ENCODE measurements around the gene HS3ST6. TPM values are rescaled to one million over a fixed set of nuclear protein-coding genes. Genes with fewer than 3 reads are reported as not detected.

Gene HS3ST6
- total RNA-seq, 4 donors from 2014 or later = 0.54 TPM; not detected in 3

GRCh38 chr16:1863681-1864460, 54.3 kb downstream of the HS3ST6 start:
- intact Hi-C loops (cut with DNase I) = loop anchor here (2.0 kb wide), 1 partner anchor 63 kb away; no protein-coding TSS in a partner anchor
- Histone ChIP-seq H3K9me3 (no peaks in the 10 kb centered on the region), H3K36me3 (no peaks in the 10 kb centered on the region), H3K4me1 (no peaks in the 10 kb centered on the region), H3K27me3 (no peaks in the 10 kb centered on the region), H3K4me3 (replicated peaks in 1 of 3) (no peak overlapping the region), H3K27ac (no peak overlapping the region)
- TF ChIP-seq POLR2A (IDR thresholded peaks at IDR 0.05) = no peak
- TF ChIP-seq CTCF (IDR thresholded peaks at IDR 0.05) = peak; percentile 33 to 79 (median 47)
- WGBS, 2 donors = 4% methylated on average over 4 of the region's 4 CpGs
- DNase-seq = peak; percentile 8 to 17

GRCh38 chr16:1862394-1862793, 55.8 kb downstream of the HS3ST6 start:
- 80 to 82% methylated on average over 9 of the region's 9 CpGs for WGBS, 2 donors
- H3K27ac ChIP-seq = no peak overlapping the region
- intact Hi-C loops (cut with DNase I) = loop anchor here (2.0 kb wide), 1 partner anchor 64 kb away; no protein-coding TSS in a partner anchor
- no peaks in the 10 kb centered on the region for H3K9me3 ChIP-seq
- no peak for DNase-seq
- no peak overlapping the region for H3K4me3 ChIP-seq (replicated peaks in 1 of 3)
- H3K27me3 ChIP-seq = no peaks in the 10 kb centered on the region
- no peak for TF ChIP-seq POLR2A (IDR thresholded peaks at IDR 0.05)
- no peak for TF ChIP-seq CTCF (IDR thresholded peaks at IDR 0.05)
- no peaks in the 10 kb centered on the region for H3K4me1 ChIP-seq
- no peaks in the 10 kb centered on the region for H3K36me3 ChIP-seq

GRCh38 chr16:1861730-1862129, 56.5 kb downstream of the HS3ST6 start:
- no peaks in the 10 kb centered on the region for H3K9me3 ChIP-seq
- intact Hi-C loops (cut with DNase I) = loop anchor here (2.0 kb wide), 1 partner anchor 65 kb away; no protein-coding TSS in a partner anchor
- TF ChIP-seq POLR2A (IDR thresholded peaks at IDR 0.05) (no peak), CTCF (IDR thresholded peaks at IDR 0.05) (no peak)
- H3K27ac ChIP-seq = no peak overlapping the region
- WGBS, 2 donors = 70 to 71% methylated on average over 5 of the region's 5 CpGs
- no peak overlapping the region for H3K4me3 ChIP-seq (replicated peaks in 1 of 3)
- no peaks in the 10 kb centered on the region for H3K27me3 ChIP-seq
- no peaks in the 10 kb centered on the region for H3K36me3 ChIP-seq
- no peak for DNase-seq
- H3K4me1 ChIP-seq = no peaks in the 10 kb centered on the region

Small RNAs within 50 kb of the gene (small RNA-seq; reads per million reads assigned to genes)
- gene SNORA10 (not detected), gene SNORA64 (not detected)

Other genes with a start within 250 kb of the HS3ST6 start
- 10 to 100 TPM; 30.8 to 50.3 (median 44.9) TPM for gene JPT2, start 240.1 kb downstream of the HS3ST6 start, total RNA-seq
- gene MAPK8IP3, start 212.2 kb downstream of the HS3ST6 start, total RNA-seq = 100 to 1,000 TPM in 1 of 4 donors, 10 to 100 TPM in 3; 45.7 to 137 (median 60.4) TPM
- gene NME3, start 146.9 kb downstream of the HS3ST6 start, total RNA-seq = 100 to 1,000 TPM in 2 of 4 donors, 10 to 100 TPM in 2; 43.7 to 173 (median 103) TPM
- gene EME2, start 145.6 kb downstream of the HS3ST6 start, total RNA-seq = 10 to 100 TPM; 12.8 to 31.8 (median 22.0) TPM
- gene MRPS34, start 145.3 kb downstream of the HS3ST6 start, total RNA-seq = 100 to 1,000 TPM in 1 of 4 donors, 10 to 100 TPM in 3; 67.3 to 146 (median 98.1) TPM
- 10 to 100 TPM; 52.2 to 87.3 (median 68.5) TPM for gene SPSB3, start 135.8 kb downstream of the HS3ST6 start, total RNA-seq
- gene NUBP2, start 135.5 kb downstream of the HS3ST6 start, total RNA-seq = 100 to 1,000 TPM in 3 of 4 donors, 10 to 100 TPM in 1; 47.3 to 122 (median 106) TPM
- 1 to 10 TPM in 3 of 4 donors, under 1 TPM in 1; 0.13 to 4.2 (median 1.8) TPM for gene IGFALS, start 124.7 kb downstream of the HS3ST6 start, total RNA-seq
- 100 to 1,000 TPM in 3 of 4 donors, 10 to 100 TPM in 1; 91.7 to 150 (median 119) TPM for gene HAGH, start 91.6 kb downstream of the HS3ST6 start, total RNA-seq
- 10 to 100 TPM; 40.9 to 52.5 (median 45.0) TPM for gene FAHD1, start 91.2 kb downstream of the HS3ST6 start, total RNA-seq
- under 1 TPM in 1 of 4 donors, not detected in 3; 0.13 TPM for gene MEIOB, start 46.3 kb downstream of the HS3ST6 start, total RNA-seq
- 10 to 100 TPM in 2 of 4 donors, 1 to 10 TPM in 2; 5.0 to 43.7 (median 12.4) TPM for gene MSRB1, start 24.8 kb upstream of the HS3ST6 start, total RNA-seq
- not detected for gene RPL3L, start 36.3 kb upstream of the HS3ST6 start, total RNA-seq
- 100 to 1,000 TPM; 174 to 325 (median 284) TPM for gene NDUFB10, start 41.1 kb upstream of the HS3ST6 start, total RNA-seq
- 1,000 to 10,000 TPM in 3 of 4 donors, 100 to 1,000 TPM in 1; 976 to 2,244 (median 1,167) TPM for gene RPS2, start 46.4 kb upstream of the HS3ST6 start, total RNA-seq
- not detected for gene RNF151, start 48.4 kb upstream of the HS3ST6 start, total RNA-seq
- 10 to 100 TPM; 34.4 to 91.8 (median 53.7) TPM for gene TBL3, start 53.6 kb upstream of the HS3ST6 start, total RNA-seq
- not detected for gene NOXO1, start 63.1 kb upstream of the HS3ST6 start, total RNA-seq
- 10 to 100 TPM in 3 of 4 donors, 1 to 10 TPM in 1; 7.8 to 37.2 (median 22.3) TPM for gene GFER, start 65.8 kb upstream of the HS3ST6 start, total RNA-seq
- gene SYNGR3, start 71.6 kb upstream of the HS3ST6 start, total RNA-seq = not detected
- 10 to 100 TPM; 19.0 to 38.4 (median 27.4) TPM for gene ZNF598, start 91.4 kb upstream of the HS3ST6 start, total RNA-seq
- under 1 TPM in 2 of 4 donors, not detected in 2; 0.54 to 0.63 TPM for gene NPW, start 101.4 kb upstream of the HS3ST6 start, total RNA-seq
- 100 to 1,000 TPM in 1 of 4 donors, 10 to 100 TPM in 3; 73.8 to 146 (median 81.6) TPM for gene NHERF2, start 108.5 kb upstream of the HS3ST6 start, total RNA-seq
- 10 to 100 TPM in 3 of 4 donors, 1 to 10 TPM in 1; 6.1 to 38.7 (median 25.0) TPM for gene NTHL1, start 129.4 kb upstream of the HS3ST6 start, total RNA-seq
- gene TSC2, start 129.6 kb upstream of the HS3ST6 start, total RNA-seq = 100 to 1,000 TPM; 101 to 148 (median 109) TPM
- gene PKD1, start 217.5 kb upstream of the HS3ST6 start, total RNA-seq = 100 to 1,000 TPM in 1 of 4 donors, 10 to 100 TPM in 3; 66.9 to 153 (median 87.7) TPM
- gene RAB26, start 230.2 kb upstream of the HS3ST6 start, total RNA-seq = 1 to 10 TPM in 1 of 4 donors, under 1 TPM in 2, not detected in 1; 0.40 to 1.6 (median 0.89) TPM
- 10 to 100 TPM; 27.7 to 51.9 (median 41.5) TPM for gene TRAF7, start 237.4 kb upstream of the HS3ST6 start, total RNA-seq

Data from thyroid gland (tissue), 4 donors.